GM18868 (cell line): ENCODE measurements around the gene LGALS7B.
A peak's percentile ranks its signal among the peaks of the same experiment; 100 is the strongest.
"Not testable (repeated sequence)": the region's sequence is repeated elsewhere in the genome, so short reads cannot be mapped to it uniquely, and the experiment has no call there.

Source experiments
- ATAC-seq: cut with Tn5 transposase; IDR thresholded peaks from one replicate; pipeline ENCODE4 v1.9.1; 2021; ENCODE audit warnings: mild to moderate bottlenecking, moderate library complexity; ENCODE audit not compliant: unreplicated experiment

Gene LGALS7B

GRCh38 chr19:38816131-38816750, 27.2 kb downstream of the LGALS7B start:
- ATAC-seq: no peak

GRCh38 chr19:38817081-38817480, 28.1 kb downstream of the LGALS7B start:
- ATAC-seq: no peak

GRCh38 chr19:38819231-38819920, 30.4 kb downstream of the LGALS7B start:
- no peak for ATAC-seq

- ATAC-seq: not testable (repeated sequence)
Observed at GRCh38 chr19:38821230-38821825, 32.3 kb downstream of the LGALS7B start.

- ATAC-seq: not testable (repeated sequence)
Observed at GRCh38 chr19:38825936-38826335, 36.9 kb downstream of the LGALS7B start.

GRCh38 chr19:38826856-38827551, 38.0 kb downstream of the LGALS7B start:
- ATAC-seq: no peak

GRCh38 chr19:38829203-38829602, 40.2 kb downstream of the LGALS7B start:
- ATAC-seq: not testable (repeated sequence)

- no peak for ATAC-seq
Observed at GRCh38 chr19:38830039-38830733, 41.2 kb downstream of the LGALS7B start.

GRCh38 chr19:38831142-38831605, 42.2 kb downstream of the LGALS7B start:
- peak; percentile 39 for ATAC-seq

- no peak for ATAC-seq
Observed at GRCh38 chr19:38833092-38833425, 44.1 kb downstream of the LGALS7B start.

GRCh38 chr19:38834104-38834490, 45.1 kb downstream of the LGALS7B start:
- no peak for ATAC-seq

GRCh38 chr19:38834590-38834989, 45.6 kb downstream of the LGALS7B start:
- no peak for ATAC-seq

- ATAC-seq: no peak
Observed at GRCh38 chr19:38836159-38836982, 47.4 kb downstream of the LGALS7B start.

GRCh38 chr19:38836983-38837626, 48.1 kb downstream of the LGALS7B start:
- ATAC-seq: no peak

GRCh38 chr19:38837656-38838121, 48.7 kb downstream of the LGALS7B start:
- no peak for ATAC-seq

GRCh38 chr19:38838208-38838985, 49.4 kb downstream of the LGALS7B start:
- ATAC-seq: no peak

GRCh38 chr19:38838986-38839761, 50.2 kb downstream of the LGALS7B start:
- ATAC-seq: no peak
